SHP77 treated with DMSO at 0.1 percent for 48 hours (cell line): ENCODE measurements around the gene SPINK1.
"Not testable (repeated sequence)": the region's sequence is repeated elsewhere in the genome, so short reads cannot be mapped to it uniquely, and the experiment has no call there.

Source experiments
- DNase-seq: peaks from one replicate; lab custom pipeline; 2025; lab: John Stamatoyannopoulos, UW

SPINK1 gene

GRCh38 chr5:147854894-147855773 lies 23.7 kb upstream of the SPINK1 start:
- no peak for DNase-seq

- DNase-seq, result no peak
These were observed 22.9 kb upstream of the SPINK1 start for GRCh38 chr5:147854331-147854730.

- DNase-seq, result no peak
These were observed 22.0 kb upstream of the SPINK1 start for GRCh38 chr5:147853372-147853987.

- DNase-seq, result no peak
These were observed 20.9 kb upstream of the SPINK1 start for GRCh38 chr5:147852365-147852764.

- DNase-seq, result no peak
These were observed 20.1 kb upstream of the SPINK1 start for GRCh38 chr5:147851578-147851977.

GRCh38 chr5:147849226-147849625 lies 17.8 kb upstream of the SPINK1 start:
- DNase-seq, result no peak

- no peak for DNase-seq
These were observed 14.1 kb upstream of the SPINK1 start for GRCh38 chr5:147845618-147846017.

- no peak for DNase-seq
These were observed 13.4 kb upstream of the SPINK1 start for GRCh38 chr5:147844846-147845245.

- DNase-seq, result no peak
These were observed 11.4 kb upstream of the SPINK1 start for GRCh38 chr5:147842869-147843268.

GRCh38 chr5:147836439-147836838 lies 5.0 kb upstream of the SPINK1 start:
- DNase-seq, result no peak

GRCh38 chr5:147835386-147835798 lies 3.9 kb upstream of the SPINK1 start:
- DNase-seq, result peak; percentile 55

GRCh38 chr5:147832541-147832940 lies 1.1 kb upstream of the SPINK1 start:
- no peak for DNase-seq

GRCh38 chr5:147830035-147830434 lies 1.4 kb downstream of the SPINK1 start:
- DNase-seq, result no peak

GRCh38 chr5:147827017-147827416 lies 4.5 kb downstream of the SPINK1 start:
- not testable (repeated sequence) for DNase-seq

- no peak for DNase-seq
These were observed 5.1 kb downstream of the SPINK1 start for GRCh38 chr5:147826361-147826760.

- peak; percentile 72 for DNase-seq
These were observed 8.6 kb downstream of the SPINK1 start for GRCh38 chr5:147822686-147823491.

- not testable (repeated sequence) for DNase-seq
These were observed 9.2 kb downstream of the SPINK1 start for GRCh38 chr5:147822222-147822621.

- DNase-seq, result no peak
These were observed 9.7 kb downstream of the SPINK1 start for GRCh38 chr5:147821766-147822165.

GRCh38 chr5:147819261-147819770 lies 12.2 kb downstream of the SPINK1 start:
- DNase-seq, result no peak

- DNase-seq, result no peak
These were observed 13.2 kb downstream of the SPINK1 start for GRCh38 chr5:147818290-147818689.

- DNase-seq, result no peak
These were observed 17.8 kb downstream of the SPINK1 start for GRCh38 chr5:147813696-147814095.
